ENCODE data around the gene TTC9C. TPM values are rescaled to one million over a fixed set of nuclear protein-coding genes. Genes with fewer than 3 reads are reported as not detected.

Gene TTC9C
- total and polyA plus RNA-seq, 2 of the 13 experiments (the other 11 are each of a cell fraction or from before 2014, with no cell fraction given): 28.0 to 36.4 TPM

GRCh38 chr11:62771144-62772021 is 43.1 kb downstream of the TTC9C start, which contains the start of gene TAF6L (continued):
- TF ChIP-seq PRDM10 (CRISPR knock-in tag; IDR thresholded peaks at IDR 0.05; ENCODE audit: low read depth): peak; percentile 67; the same call in 1 of the 2 replicates
- peak; percentile 19 for TF ChIP-seq CREM (IDR thresholded peaks at IDR 0.05)
- no peak for TF ChIP-seq CREM (CRISPR knock-in tag; IDR thresholded peaks at IDR 0.05)
- no peak for TF ChIP-seq POLR2AphosphoS2 (IDR thresholded peaks at IDR 0.05; ENCODE audit: low read depth, low read length)
- peak; percentile 71; the same call in 1 of the 2 replicates for TF ChIP-seq MXD4 (CRISPR knock-in tag; IDR thresholded peaks at IDR 0.05)
- 0 out of 2 replicates have a peak, but pooled peaks have one; percentile 48 for TF ChIP-seq ZNF274 (CRISPR knock-in tag; IDR thresholded peaks at IDR 0.05)
- peak; percentile 25; the same call in 1 of the 2 replicates for TF ChIP-seq ZNF792 (CRISPR knock-in tag; IDR thresholded peaks at IDR 0.05)
- peak; percentile 47; the same call in 1 of the 2 replicates for TF ChIP-seq TOPORS (CRISPR knock-in tag; IDR thresholded peaks at IDR 0.05)
- TF ChIP-seq ZC3H4 (CRISPR knock-in tag; IDR thresholded peaks at IDR 0.05; ENCODE audit: borderline replicate concordance): no peak
- peak; percentile 74; the same call in 1 of the 2 replicates for TF ChIP-seq ADNP (CRISPR knock-in tag; IDR thresholded peaks at IDR 0.05)
- no peak for TF ChIP-seq NFKBIZ (CRISPR knock-in tag; IDR thresholded peaks at IDR 0.05)
- TF ChIP-seq ZNF841 (CRISPR knock-in tag; IDR thresholded peaks at IDR 0.05; ENCODE audit: borderline replicate concordance): no peak
- TF ChIP-seq YEATS4 (CRISPR knock-in tag; IDR thresholded peaks at IDR 0.05; ENCODE audit: borderline replicate concordance): peak; percentile 96
- TF ChIP-seq NCOA2 (CRISPR knock-in tag; IDR thresholded peaks at IDR 0.05): no peak
- TF ChIP-seq CAMTA2 (CRISPR knock-in tag; IDR thresholded peaks at IDR 0.05; ENCODE audit: borderline replicate concordance): no peak
- no peak for TF ChIP-seq ZNF530 (CRISPR knock-in tag; IDR thresholded peaks at IDR 0.05; ENCODE audit: low read depth)
- no peak for TF ChIP-seq ZNF766 (CRISPR knock-in tag; IDR thresholded peaks at IDR 0.05; ENCODE audit: borderline replicate concordance)
- TF ChIP-seq ZNF710 (CRISPR knock-in tag; IDR thresholded peaks at IDR 0.05; ENCODE audit: borderline replicate concordance): no peak
- TF ChIP-seq ZXDC (CRISPR knock-in tag; IDR thresholded peaks at IDR 0.05): no peak
- no peak for TF ChIP-seq ZNF639 (CRISPR knock-in tag; conservative IDR thresholded peaks at IDR 0.05)
